Upper lobe of left lung (tissue), 4 donors: ENCODE results near the gene ZNF319.

Experiments used
- CTCF ChIP-seq, 6 experiments: fragments of 450-650 bp in 4 of 6; fragments of 200-600 bp in 2 of 6; sonication (generic) in 2 of 6; IDR thresholded peaks; one replicate each; pipeline ENCODE4 v1.5.1; 2016 to 2019; ENCODE audit warnings: antibody characterized with exemption in 6 of 6
- POLR2A ChIP-seq, 4 donors: fragments of 450-650 bp; IDR thresholded peaks; one replicate each; pipeline ENCODE4 v1.5.1; 2016 to 2017; ENCODE audit warnings: antibody characterized with exemption in 4 of 4, mild to moderate bottlenecking in 2 of 4
- POLR2AphosphoS5 ChIP-seq, 2 donors: sonication (generic); formaldehyde crosslinking; IDR thresholded peaks; one replicate each; pipeline ENCODE4 v1.5.1; 2017; ENCODE audit warnings: antibody characterized with exemption in 2 of 2

GRCh38 chr16:57999366-57999970 is 1.0 kb downstream of the ZNF319 start:
- TF ChIP-seq POLR2A (IDR thresholded peaks at IDR 0.05) (peak in 1 of 4 donors; percentile 25), CTCF (IDR thresholded peaks at IDR 0.05) (no peak), POLR2AphosphoS5 (IDR thresholded peaks at IDR 0.05) (no peak)
